T-helper 2 cell treated with Interferon-gamma antibody and Interleukin-4, amounts not matched to agents 5 μg/mL and 100 μg/mL, for 36 hours (primary cell): ENCODE data around the gene APBA3.
"Not testable (repeated sequence)": the region's sequence is repeated elsewhere in the genome, so short reads cannot be mapped to it uniquely, and the experiment has no call there.

Experiments used
- DNase-seq: peaks from one replicate; pipeline ENCODE4 v3.0.0; 2021; ENCODE audit warnings: low spot score
- H3K27ac Mint-ChIP-seq: one replicate; pipeline ENCODE4 v1.8.0; 2021; ENCODE audit warnings: mild to moderate bottlenecking, mixed read lengths
- H3K27me3 Mint-ChIP-seq: one replicate; pipeline ENCODE4 v1.8.0; 2021; ENCODE audit warnings: low read depth, mixed read lengths
- H3K36me3 Mint-ChIP-seq: one replicate; pipeline ENCODE4 v1.8.0; 2021; ENCODE audit warnings: low read depth, mixed read lengths
- H3K4me1 Mint-ChIP-seq: one replicate; pipeline ENCODE4 v1.8.0; 2021; ENCODE audit warnings: low read depth, mixed read lengths
- H3K4me3 Mint-ChIP-seq: one replicate; pipeline ENCODE4 v1.8.0; 2022; ENCODE audit warnings: mild to moderate bottlenecking, moderate library complexity, mixed read lengths
- H3K9me3 Mint-ChIP-seq: one replicate; pipeline ENCODE4 v1.8.0; 2021; ENCODE audit warnings: mixed read lengths

APBA3 gene

GRCh38 chr19:3759482-3760254, 1.8 kb downstream of the APBA3 start:
- H3K27ac Mint-ChIP-seq, result peak overlapping the region; percentile 20

GRCh38 chr19:3758297-3758696, 3.2 kb downstream of the APBA3 start:
- not testable (repeated sequence) for H3K9me3 Mint-ChIP-seq, H3K4me3 Mint-ChIP-seq, H3K27me3 Mint-ChIP-seq, DNase-seq, H3K27ac Mint-ChIP-seq
- Mint-ChIP-seq H3K4me1 (peaks cover 22% of the 10 kb centered on the region), H3K36me3 (peaks cover 24% of the 10 kb centered on the region)

More at GRCh38 chr19:3759482-3760254, 1.8 kb downstream of the APBA3 start:
- Mint-ChIP-seq H3K36me3 (peaks cover 22% of the 10 kb centered on the region), H3K27me3 (peaks cover 3% of the 10 kb centered on the region), H3K9me3 (no peaks in the 10 kb centered on the region), H3K4me3 (peak overlapping the region; percentile 99), H3K4me1 (peaks cover 23% of the 10 kb centered on the region)
- DNase-seq, result no peak

GRCh38 chr19:3757705-3758104, 3.8 kb downstream of the APBA3 start:
- Mint-ChIP-seq H3K4me1 (peaks cover 16% of the 10 kb centered on the region), H3K36me3 (peaks cover 19% of the 10 kb centered on the region)
- not testable (repeated sequence) for H3K27ac Mint-ChIP-seq

GRCh38 chr19:3753631-3754410, 7.7 kb downstream of the APBA3 start:
- Mint-ChIP-seq H3K36me3 (peaks cover 21% of the 10 kb centered on the region), H3K4me3 (no peak overlapping the region)

More at GRCh38 chr19:3757705-3758104, 3.8 kb downstream of the APBA3 start:
- not testable (repeated sequence) for H3K27me3 Mint-ChIP-seq, DNase-seq, H3K9me3 Mint-ChIP-seq, H3K4me3 Mint-ChIP-seq

GRCh38 chr19:3752492-3752891, 9.0 kb downstream of the APBA3 start:
- Mint-ChIP-seq H3K4me1 (peaks cover 5% of the 10 kb centered on the region), H3K4me3 (no peak overlapping the region), H3K36me3 (peaks cover 21% of the 10 kb centered on the region), H3K27ac (no peak overlapping the region), H3K27me3 (no peaks in the 10 kb centered on the region), H3K9me3 (no peaks in the 10 kb centered on the region)
- DNase-seq, result no peak

More at GRCh38 chr19:3753631-3754410, 7.7 kb downstream of the APBA3 start:
- DNase-seq, result no peak
- Mint-ChIP-seq H3K4me1 (peaks cover 5% of the 10 kb centered on the region), H3K27me3 (no peaks in the 10 kb centered on the region), H3K9me3 (no peaks in the 10 kb centered on the region), H3K27ac (no peak overlapping the region)

GRCh38 chr19:3751236-3751635, 10.3 kb downstream of the APBA3 start:
- Mint-ChIP-seq H3K36me3 (peaks cover 21% of the 10 kb centered on the region), H3K27me3 (no peaks in the 10 kb centered on the region), H3K9me3 (no peaks in the 10 kb centered on the region), H3K4me1 (peaks cover 5% of the 10 kb centered on the region), H3K4me3 (no peak overlapping the region), H3K27ac (no peak overlapping the region)
- DNase-seq, result no peak

GRCh38 chr19:3750211-3750610, 11.3 kb downstream of the APBA3 start:
- no peaks in the 10 kb centered on the region for H3K27me3 Mint-ChIP-seq
- H3K4me3 Mint-ChIP-seq, result no peak overlapping the region
- no peak overlapping the region for H3K27ac Mint-ChIP-seq
- DNase-seq, result no peak
- H3K36me3 Mint-ChIP-seq, result peaks cover 20% of the 10 kb centered on the region
- H3K9me3 Mint-ChIP-seq, result no peaks in the 10 kb centered on the region
- peaks cover 4% of the 10 kb centered on the region for H3K4me1 Mint-ChIP-seq

GRCh38 chr19:3748965-3749364, 12.5 kb downstream of the APBA3 start:
- H3K36me3 Mint-ChIP-seq, result peaks cover 12% of the 10 kb centered on the region
- H3K4me1 Mint-ChIP-seq, result no peaks in the 10 kb centered on the region
- H3K4me3 Mint-ChIP-seq, result no peak overlapping the region
- H3K27me3 Mint-ChIP-seq, result no peaks in the 10 kb centered on the region
- DNase-seq, result no peak
- H3K27ac Mint-ChIP-seq, result no peak overlapping the region
- no peaks in the 10 kb centered on the region for H3K9me3 Mint-ChIP-seq

- peaks cover 12% of the 10 kb centered on the region for H3K36me3 Mint-ChIP-seq
- no peaks in the 10 kb centered on the region for H3K4me1 Mint-ChIP-seq
- no peaks in the 10 kb centered on the region for H3K9me3 Mint-ChIP-seq
- H3K4me3 Mint-ChIP-seq, result no peak overlapping the region
- H3K27ac Mint-ChIP-seq, result no peak overlapping the region
- no peak for DNase-seq
- no peaks in the 10 kb centered on the region for H3K27me3 Mint-ChIP-seq
Measured at GRCh38 chr19:3746371-3747056, 15.0 kb downstream of the APBA3 start.

GRCh38 chr19:3745363-3746045, 16.0 kb downstream of the APBA3 start:
- no peak for DNase-seq
- Mint-ChIP-seq H3K27ac (no peak overlapping the region), H3K4me3 (no peak overlapping the region), H3K36me3 (peaks cover 8% of the 10 kb centered on the region), H3K9me3 (no peaks in the 10 kb centered on the region), H3K27me3 (no peaks in the 10 kb centered on the region), H3K4me1 (no peaks in the 10 kb centered on the region)

- H3K27ac Mint-ChIP-seq, result no peak overlapping the region
Measured at GRCh38 chr19:3743486-3743885, 18.0 kb downstream of the APBA3 start.

GRCh38 chr19:3740431-3740830, 21.1 kb downstream of the APBA3 start:
- no peak for DNase-seq
- peaks cover 3% of the 10 kb centered on the region for H3K4me1 Mint-ChIP-seq
- no peaks in the 10 kb centered on the region for H3K9me3 Mint-ChIP-seq
- no peak overlapping the region for H3K4me3 Mint-ChIP-seq
- no peaks in the 10 kb centered on the region for H3K27me3 Mint-ChIP-seq
- H3K36me3 Mint-ChIP-seq, result no peaks in the 10 kb centered on the region
- H3K27ac Mint-ChIP-seq, result no peak overlapping the region

More at GRCh38 chr19:3743486-3743885, 18.0 kb downstream of the APBA3 start:
- H3K4me3 Mint-ChIP-seq, result no peak overlapping the region
- H3K4me1 Mint-ChIP-seq, result peaks cover 3% of the 10 kb centered on the region
- H3K27me3 Mint-ChIP-seq, result no peaks in the 10 kb centered on the region
- DNase-seq, result no peak
- no peaks in the 10 kb centered on the region for H3K36me3 Mint-ChIP-seq
- no peaks in the 10 kb centered on the region for H3K9me3 Mint-ChIP-seq

- Mint-ChIP-seq H3K4me3 (no peak overlapping the region), H3K27ac (peak overlapping the region; percentile 38), H3K9me3 (no peaks in the 10 kb centered on the region), H3K4me1 (peaks cover 3% of the 10 kb centered on the region), H3K27me3 (no peaks in the 10 kb centered on the region), H3K36me3 (no peaks in the 10 kb centered on the region)
- DNase-seq, result no peak
Measured at GRCh38 chr19:3738477-3739220, 22.8 kb downstream of the APBA3 start.
